GM10248 (cell line): ENCODE data around the gene GP1BB.
A peak's percentile ranks its signal among the peaks of the same experiment; 100 is the strongest.

Source experiments
- CTCF ChIA-PET: fragments of 300-600 bp; sonication (Branson Sonifier 250); formaldehyde crosslinking; extraction: SDS; loops from one replicate; lab custom pipeline; 2021; ENCODE audit warnings: antibody characterized with exemption; lab: Yijun Ruan, JAX
- POLR2A ChIA-PET: fragments of 350-650 bp; sonication (Branson Sonifier 250); formaldehyde crosslinking; extraction: SDS; loops from one replicate; lab custom pipeline; 2020; ENCODE audit warnings: antibody characterized with exemption; lab: Yijun Ruan, JAX
- DNase-seq: peaks from one replicate; pipeline ENCODE4 v3.0.0; 2012; ENCODE audit errors: extremely low spot score
- CTCF ChIP-seq: IDR thresholded peaks from 2 replicates; pipeline ENCODE4 v1.5.1; 2012; ENCODE audit warnings: mild to moderate bottlenecking, low read depth; ENCODE audit errors: extremely low read depth, missing control alignments, control extremely low read depth

Gene GP1BB

GRCh38 chr22:19717181-19717580 is 6.2 kb upstream of the GP1BB start:
- POLR2A ChIA-PET = interaction anchor here (0.5 kb wide), 1 partner anchor 1995 kb away, joined by 3 read pairs; no protein-coding TSS in a partner anchor
- CTCF ChIA-PET = interaction anchor here (0.9 to 2.6 kb wide), 3 partner anchors 14 to 193 kb away, joined by 3 to 16 read pairs (median 5); no protein-coding TSS in a partner anchor
- TF ChIP-seq CTCF = no peak
- no peak for DNase-seq

GRCh38 chr22:19717691-19718455 is 5.5 kb upstream of the GP1BB start:
- ChIA-PET POLR2A (no interaction called here), CTCF (interaction anchor here (1.0 to 3.9 kb wide), 4 partner anchors 12 to 192 kb away, joined by 3 to 20 read pairs (median 10); no protein-coding TSS in a partner anchor)

GRCh38 chr22:19718456-19719049 is 4.8 kb upstream of the GP1BB start:
- no peak for TF ChIP-seq CTCF
- no peak for DNase-seq
- CTCF ChIA-PET = interaction anchor here (1.0 to 3.9 kb wide), 2 partner anchors 12 to 27 kb away, joined by 3 to 20 read pairs; no protein-coding TSS in a partner anchor
- POLR2A ChIA-PET = no interaction called here

More at GRCh38 chr22:19717691-19718455, 5.5 kb upstream of the GP1BB start:
- DNase-seq = peak; percentile 92
- TF ChIP-seq CTCF = peak; percentile 89

- no peak for DNase-seq
- TF ChIP-seq CTCF = no peak
- POLR2A ChIA-PET = no interaction called here
- CTCF ChIA-PET = interaction anchor here (1.0 to 3.9 kb wide), 3 partner anchors 11 to 27 kb away, joined by 3 to 20 read pairs (median 4); no protein-coding TSS in a partner anchor
These were observed 4.3 kb upstream of the GP1BB start for GRCh38 chr22:19719050-19719482.

- DNase-seq = no peak
- ChIA-PET CTCF (interaction anchor here (1.1 to 3.9 kb wide), 2 partner anchors 11 to 15 kb away, joined by 4 to 20 read pairs; no protein-coding TSS in a partner anchor), POLR2A (no interaction called here)
- no peak for TF ChIP-seq CTCF
These were observed 3.8 kb upstream of the GP1BB start for GRCh38 chr22:19719488-19720021.
